ENCODE measurements around the gene TNS4.

DNA sequence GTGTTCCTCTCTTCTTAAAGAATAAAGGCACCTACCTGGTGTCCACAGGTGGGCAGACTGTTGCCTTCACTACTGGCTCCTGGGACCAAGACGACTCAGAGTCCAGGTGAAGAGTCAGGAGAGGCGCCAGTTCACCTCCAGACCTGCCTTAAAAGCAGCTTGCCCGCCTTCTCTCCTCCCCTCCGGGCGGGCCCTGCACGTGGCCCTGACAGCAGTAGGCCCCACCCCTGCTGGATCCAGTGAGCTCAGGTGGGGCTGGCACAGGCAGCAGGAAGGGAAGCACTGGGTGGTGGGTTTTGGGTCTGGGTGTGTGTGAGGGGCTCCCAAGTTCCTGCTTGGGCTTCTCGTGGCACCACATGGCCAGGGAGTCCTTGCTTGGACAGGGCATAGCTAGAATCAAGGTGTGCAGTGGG, at the start of gene TNS4:
- TF ChIP-seq, protein P1, sequence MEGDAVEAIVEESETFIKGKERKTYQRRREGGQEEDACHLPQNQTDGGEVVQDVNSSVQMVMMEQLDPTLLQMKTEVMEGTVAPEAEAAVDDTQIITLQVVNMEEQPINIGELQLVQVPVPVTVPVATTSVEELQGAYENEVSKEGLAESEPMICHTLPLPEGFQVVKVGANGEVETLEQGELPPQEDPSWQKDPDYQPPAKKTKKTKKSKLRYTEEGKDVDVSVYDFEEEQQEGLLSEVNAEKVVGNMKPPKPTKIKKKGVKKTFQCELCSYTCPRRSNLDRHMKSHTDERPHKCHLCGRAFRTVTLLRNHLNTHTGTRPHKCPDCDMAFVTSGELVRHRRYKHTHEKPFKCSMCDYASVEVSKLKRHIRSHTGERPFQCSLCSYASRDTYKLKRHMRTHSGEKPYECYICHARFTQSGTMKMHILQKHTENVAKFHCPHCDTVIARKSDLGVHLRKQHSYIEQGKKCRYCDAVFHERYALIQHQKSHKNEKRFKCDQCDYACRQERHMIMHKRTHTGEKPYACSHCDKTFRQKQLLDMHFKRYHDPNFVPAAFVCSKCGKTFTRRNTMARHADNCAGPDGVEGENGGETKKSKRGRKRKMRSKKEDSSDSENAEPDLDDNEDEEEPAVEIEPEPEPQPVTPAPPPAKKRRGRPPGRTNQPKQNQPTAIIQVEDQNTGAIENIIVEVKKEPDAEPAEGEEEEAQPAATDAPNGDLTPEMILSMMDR (IDR thresholded peaks at IDR 0.05; ENCODE audit: insufficient read depth, low read depth, low read length), result no peak
- no peak for TF ChIP-seq EZH2 (IDR thresholded peaks at IDR 0.05; ENCODE audit: insufficient read depth, low read length)

All from astrocyte (in vitro differentiated cells and primary cell).